Measurements from ENCODE around the gene ATF1. TPM values are rescaled to one million over a fixed set of nuclear protein-coding genes. Genes with fewer than 3 reads are reported as not detected.

ATF1 gene
- total and polyA plus RNA-seq, 2 of the 8 experiments (the other 6 are each of a cell fraction or from before 2014, with no cell fraction given) = 23.2 to 41.8 TPM

DNA sequence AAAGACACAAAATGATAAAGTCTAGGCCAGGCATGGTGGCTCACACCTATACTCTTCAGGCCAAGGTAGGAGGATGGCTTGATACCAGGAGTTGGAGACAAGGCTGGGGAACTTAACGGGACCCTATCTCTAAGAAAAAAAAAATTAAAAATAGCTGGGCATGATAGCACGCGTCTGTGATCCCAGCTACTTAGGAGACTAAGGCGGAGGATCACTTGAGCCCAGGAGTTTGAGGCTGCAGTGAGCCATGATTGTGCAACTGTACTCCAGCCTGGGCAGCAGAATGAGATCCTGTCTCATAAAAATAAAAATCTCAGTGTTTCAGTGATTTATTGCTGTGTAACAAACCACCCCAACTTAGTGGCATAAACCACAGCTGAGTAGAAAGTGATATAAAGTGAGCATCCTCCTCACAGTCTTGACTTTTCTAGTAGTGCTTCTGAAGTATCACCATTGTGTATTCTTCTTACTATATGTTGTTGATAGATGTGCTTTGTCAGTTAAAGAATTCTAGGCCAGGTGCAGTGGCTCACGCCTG, 10.6 kb upstream of the ATF1 start (continued):
- TF ChIP-seq CHD7 (IDR thresholded peaks at IDR 0.05; ENCODE audit: insufficient replicate concordance, low read length) (no peak), RFX5 (IDR thresholded peaks at IDR 0.05; ENCODE audit: borderline replicate concordance, low read depth, low read length) (no peak), CTCF (IDR thresholded peaks at IDR 0.05; ENCODE audit: control extremely low read depth in 1 of 3, insufficient read depth in 1 of 3, low read depth in 1 of 3, low read length in 3 of 3) (no peak), SP2 (IDR thresholded peaks at IDR 0.05; ENCODE audit: low read length) (no peak), TCF12 (IDR thresholded peaks at IDR 0.05; ENCODE audit: low read depth, low read length) (no peak), TAF7 (optimal IDR thresholded peaks at IDR 0.05; ENCODE audit: borderline replicate concordance, low read depth, low read length) (no peak), TAF1 (IDR thresholded peaks at IDR 0.05; ENCODE audit: low read depth, low read length) (no peak), KDM1A (IDR thresholded peaks at IDR 0.05; ENCODE audit: borderline replicate concordance, low read length) (no peak)
